Neural cell (in vitro differentiated cells): ENCODE data around the gene MRPL52. TPM values are rescaled to one million over a fixed set of nuclear protein-coding genes. Genes with fewer than 3 reads are reported as not detected.

Experiments
- H2AFZ ChIP-seq: fragments of 200-600, 300-800 bp; sonication (generic), shearing (Covaris generic); 2 replicates; pipeline ENCODE4 v1.6.0; 2014; ENCODE audit warnings: low read depth, mild to moderate bottlenecking, antibody characterized with exemption, low read length, moderate library complexity
- H3F3A ChIP-seq: fragments of 200-600 bp; shearing (Covaris generic); 2 replicates; pipeline ENCODE4 v1.6.1; 2016; ENCODE audit warnings: mild to moderate bottlenecking, moderate library complexity, mixed read lengths, antibody characterized with exemption, low read length; ENCODE audit not compliant: insufficient read depth, poor library complexity, severe bottlenecking
- H3K27ac ChIP-seq: fragments of 200-600, 300-800 bp; sonication (generic), shearing (Covaris generic); 2 replicates; pipeline ENCODE4 v1.5.1; 2014; ENCODE audit warnings: mild to moderate bottlenecking, low read length, moderate library complexity
- H3K27me3 ChIP-seq: fragments of 300-800, 200-600 bp; sonication (generic), shearing (Covaris generic); 2 replicates; pipeline ENCODE4 v1.6.0; 2014; ENCODE audit warnings: mild to moderate bottlenecking, low read depth, low read length, moderate library complexity; ENCODE audit not compliant: insufficient read depth
- H3K36me3 ChIP-seq: fragments of 300-800, 200-600 bp; sonication (generic), shearing (Covaris generic); 2 replicates; pipeline ENCODE4 v1.5.1; 2014; ENCODE audit warnings: mild to moderate bottlenecking, antibody characterized with exemption, low read length, moderate library complexity; ENCODE audit not compliant: insufficient read depth
- H3K4me2 ChIP-seq: fragments of 300-800, 200-600 bp; sonication (generic), shearing (Covaris generic); 2 replicates; pipeline ENCODE4 v1.6.0; 2014; ENCODE audit warnings: mild to moderate bottlenecking, low read length
- H3K4me3 ChIP-seq: fragments of 300-800, 200-600 bp; sonication (generic), shearing (Covaris generic); 2 replicates; pipeline ENCODE4 v1.5.1; 2014; ENCODE audit warnings: mild to moderate bottlenecking, low read length, moderate library complexity
- H3K79me2 ChIP-seq: fragments of 200-600 bp; shearing (Covaris generic); replicated peaks from 2 replicates; pipeline ENCODE4 v1.6.0; 2014; ENCODE audit warnings: mild to moderate bottlenecking, low read length, moderate library complexity; ENCODE audit not compliant: insufficient read depth
- H3K9ac ChIP-seq: fragments of 300-800, 200-600 bp; sonication (generic), shearing (Covaris generic); 2 replicates; pipeline ENCODE4 v1.6.1; 2016; ENCODE audit warnings: mild to moderate bottlenecking, low read length, mixed read lengths
- H3K9me2 ChIP-seq: fragments of 200-600 bp; shearing (Covaris generic); 2 replicates; pipeline ENCODE4 v1.6.1; 2016; ENCODE audit warnings: mild to moderate bottlenecking, low read length, mixed read lengths; ENCODE audit not compliant: insufficient read depth
- H3K9me3 ChIP-seq: fragments of 200-600, 300-800 bp; sonication (generic), shearing (Covaris generic); 2 replicates; pipeline ENCODE4 v1.6.1; 2016; ENCODE audit warnings: mild to moderate bottlenecking, mixed run types, low read length, moderate library complexity, mixed read lengths
- H4K20me1 ChIP-seq: fragments of 200-600 bp; shearing (Covaris generic); 2 replicates; pipeline ENCODE4 v1.6.1; 2016; ENCODE audit warnings: mild to moderate bottlenecking, mixed run types; ENCODE audit not compliant: insufficient read depth
- CTCF ChIP-seq: fragments of 450-650 bp; IDR thresholded peaks from 2 replicates; pipeline ENCODE4 v1.5.1; 2014; ENCODE audit warnings: antibody characterized with exemption, mild to moderate bottlenecking, moderate library complexity; ENCODE audit not compliant: poor library complexity, severe bottlenecking
- EP300 ChIP-seq: fragments of 450-650 bp; conservative IDR thresholded peaks from 2 replicates; pipeline ENCODE4 v1.6.1; 2014; ENCODE audit warnings: antibody characterized with exemption, mild to moderate bottlenecking, moderate library complexity; ENCODE audit not compliant: poor library complexity, severe bottlenecking
- EZH2 ChIP-seq: fragments of 200-600, 300-800 bp; shearing (Covaris generic), sonication (generic); IDR thresholded peaks from 2 replicates; pipeline ENCODE4 v1.6.1; 2014; ENCODE audit warnings: antibody characterized with exemption, low read length, borderline replicate concordance, mild to moderate bottlenecking; ENCODE audit not compliant: insufficient read depth, poor library complexity, severe bottlenecking
- MXI1 ChIP-seq: fragments of 450-650 bp; conservative IDR thresholded peaks from 2 replicates; pipeline ENCODE4 v1.6.1; 2014; ENCODE audit warnings: antibody characterized with exemption, mild to moderate bottlenecking; ENCODE audit not compliant: poor library complexity, severe bottlenecking
- POLR2AphosphoS5 ChIP-seq: IDR thresholded peaks from 2 replicates; pipeline ENCODE4 v1.6.1; 2012
- RAD21 ChIP-seq: fragments of 450-650 bp; conservative IDR thresholded peaks from 2 replicates; pipeline ENCODE4 v1.6.1; 2014; ENCODE audit warnings: antibody characterized with exemption, mild to moderate bottlenecking, moderate library complexity
- REST ChIP-seq: IDR thresholded peaks from 2 replicates; pipeline ENCODE4 v1.6.1; 2012; ENCODE audit warnings: borderline replicate concordance
- SMC3 ChIP-seq: fragments of 450-650 bp; conservative IDR thresholded peaks from 2 replicates; pipeline ENCODE4 v1.6.1; 2014; ENCODE audit warnings: antibody characterized with exemption, mild to moderate bottlenecking, moderate library complexity; ENCODE audit not compliant: poor library complexity
- TAF1 ChIP-seq: IDR thresholded peaks from 2 replicates; pipeline ENCODE4 v1.6.1; 2012; ENCODE audit warnings: low read depth
- polyA plus RNA-seq: library from polyadenylated mRNA; depleted of rRNA; stranded (reverse); fragments of >200 nt; gene quantifications from 2 replicates; pipeline ENCODE4 v1.2.3, GENCODE V29; 2014

MRPL52 gene
- polyA plus RNA-seq, 1 donor from 2014 or later: 161 TPM

DNA sequence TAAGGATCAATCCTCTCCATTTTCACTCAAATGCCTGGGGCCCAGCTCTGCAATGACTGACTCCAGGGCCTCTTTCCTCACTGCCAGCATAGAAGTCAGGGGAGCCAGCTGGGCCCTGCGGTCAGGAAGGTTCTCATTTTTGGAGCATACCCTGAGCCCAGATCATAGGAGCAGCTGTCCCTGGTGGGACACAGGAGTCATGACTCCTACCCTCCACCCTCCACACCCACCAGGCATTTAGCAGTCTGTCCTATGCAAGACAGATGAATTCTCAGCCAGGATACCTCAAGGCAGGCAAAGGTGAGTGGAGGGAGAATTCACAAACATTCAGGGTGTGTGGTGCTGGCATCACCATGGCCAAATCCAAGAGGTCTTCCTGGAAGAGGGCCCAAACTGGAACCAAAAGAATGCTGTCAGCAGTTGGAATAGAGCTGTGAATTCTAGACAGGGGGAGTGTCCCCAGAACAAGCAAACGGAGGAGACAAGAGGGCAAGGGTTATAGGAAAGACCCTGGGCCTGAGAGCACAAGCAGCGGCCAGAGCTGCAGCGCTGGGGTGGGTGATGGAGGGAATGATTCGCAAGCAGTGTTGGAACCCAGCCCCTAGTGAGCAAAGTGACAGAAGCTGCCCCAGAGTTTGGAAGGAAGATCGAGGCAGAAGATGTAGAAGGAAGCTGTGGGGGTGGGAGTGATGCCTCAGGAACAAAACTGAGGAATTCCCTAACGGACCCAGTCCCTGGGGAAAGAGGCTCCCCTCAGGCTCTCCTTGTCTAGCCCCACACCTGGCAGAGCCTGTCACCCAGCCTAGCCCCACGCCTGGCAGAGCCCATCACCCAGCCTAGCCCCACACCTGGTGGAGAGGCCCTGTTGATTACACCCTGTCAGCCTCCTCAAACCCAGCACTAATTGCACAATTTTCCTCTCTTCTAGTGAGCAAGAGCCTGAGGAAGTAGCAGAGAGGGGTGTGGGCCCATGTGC is 48.9 kb downstream of the MRPL52 start:
- H3K9me3 ChIP-seq: no peaks in the 10 kb centered on the region
- H2AFZ ChIP-seq: no peak overlapping the region
- H3K9ac ChIP-seq: no peak overlapping the region
- H3K27me3 ChIP-seq: no peaks in the 10 kb centered on the region
- peaks cover 5% of the 10 kb centered on the region for H3K79me2 ChIP-seq
- no peak overlapping the region for H3K4me3 ChIP-seq
- TF ChIP-seq POLR2AphosphoS5 (no peak), RAD21 (no peak), TAF1 (no peak), SMC3 (no peak), REST (no peak), EZH2 (no peak), CTCF (no peak), EP300 (no peak), MXI1 (no peak)
- peaks cover 4% of the 10 kb centered on the region for H3F3A ChIP-seq
- no peaks in the 10 kb centered on the region for H3K36me3 ChIP-seq
- no peaks in the 10 kb centered on the region for H3K9me2 ChIP-seq
- H4K20me1 ChIP-seq: no peaks in the 10 kb centered on the region
- no peak overlapping the region for H3K27ac ChIP-seq
- no peak overlapping the region for H3K4me2 ChIP-seq

DNA sequence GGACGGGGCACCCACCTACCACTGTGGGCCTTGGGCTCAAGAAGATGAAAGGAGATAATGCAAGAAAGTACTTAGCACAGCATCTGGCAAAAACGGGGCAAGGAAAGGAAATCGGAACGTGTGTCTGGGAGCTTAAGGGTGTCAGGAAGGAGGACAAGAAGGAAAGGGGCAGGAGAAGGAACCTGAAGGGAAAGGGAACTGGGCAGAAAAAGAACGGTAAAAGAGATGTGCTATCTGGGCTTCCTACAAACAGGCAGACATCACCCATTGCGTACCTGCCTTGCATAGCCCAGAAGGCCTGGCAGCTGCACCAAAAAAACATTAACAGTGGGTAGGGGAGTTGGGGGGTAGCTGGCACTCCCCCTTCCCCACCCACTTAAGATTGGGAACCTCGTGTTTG is 52.4 kb downstream of the MRPL52 start:
- H2AFZ ChIP-seq: no peak overlapping the region
- H3K36me3 ChIP-seq: no peaks in the 10 kb centered on the region
- peak overlapping the region; percentile 97 for H3K27ac ChIP-seq
- no peaks in the 10 kb centered on the region for H3K9me2 ChIP-seq
- no peak for TF ChIP-seq CTCF
- TF ChIP-seq REST: no peak
- no peak for TF ChIP-seq SMC3
- no peak for TF ChIP-seq MXI1
- no peak for TF ChIP-seq EZH2
- H3K79me2 ChIP-seq: peaks cover 29% of the 10 kb centered on the region
- peak overlapping the region; percentile 53 for H3K4me3 ChIP-seq
- H3K4me2 ChIP-seq: peak overlapping the region; percentile 54
- H3K9me3 ChIP-seq: no peaks in the 10 kb centered on the region
- H3K9ac ChIP-seq: peak overlapping the region; percentile 100
- H3F3A ChIP-seq: peaks cover 8% of the 10 kb centered on the region
- H3K27me3 ChIP-seq: no peaks in the 10 kb centered on the region
- H4K20me1 ChIP-seq: no peaks in the 10 kb centered on the region
